Mucosa of descending colon (tissue), 3 donors: Measurements from ENCODE around the gene GIPC2. TPM values are rescaled to one million over a fixed set of nuclear protein-coding genes. Genes with fewer than 3 reads are reported as not detected.

Experiments used
- ATAC-seq: fragments of 200-7000 bp; cut with Tn5 transposase; one replicate; pipeline ENCODE4 v1.9.1; 2020; ENCODE audit warnings: mild to moderate bottlenecking, moderate library complexity
- DNase-seq, 3 donors: peaks; one replicate each; pipeline ENCODE4 v3.0.0-alpha.2; 2020
- H3K36me3 ChIP-seq: fragments of 200-600 bp; one replicate; pipeline ENCODE4 v1.8.0; 2021; ENCODE audit warnings: low read depth, mild to moderate bottlenecking
- H3K4me1 ChIP-seq: fragments of 200-600 bp; one replicate; pipeline ENCODE4 v1.8.0; 2021; ENCODE audit warnings: low read depth, mild to moderate bottlenecking
- H3K4me3 ChIP-seq: fragments of 200-600 bp; one replicate; pipeline ENCODE4 v1.8.0; 2021; ENCODE audit warnings: mild to moderate bottlenecking
- H3K9me3 ChIP-seq: fragments of 200-600 bp; one replicate; pipeline ENCODE4 v1.8.0; 2021; ENCODE audit warnings: mild to moderate bottlenecking
- CTCF ChIP-seq: fragments of 200-600 bp; IDR thresholded peaks from one replicate; pipeline ENCODE4 v1.8.0; 2022; ENCODE audit warnings: antibody characterized with exemption, mild to moderate bottlenecking
- intact Hi-C, 2 donors: fragments of 100-400 bp; cut with DNase I in 1 of 2; cut with micrococcal nuclease in 1 of 2; formaldehyde crosslinking; loops; one replicate each; pipeline versions ENCODE4 v1.11.0 to v1.11.1; 2022; cut with DNase I, micrococcal nuclease
- total RNA-seq, 3 donors: library from RNA; stranded (reverse); fragmentation: NEBNext Ultra II Directional in 2 of 3; extraction: Animal tissue kit (Norgen Biotek cat#: 25700) in 2 of 3; gene quantifications; one replicate each; pipeline versions ENCODE4 v1.2.1 to v1.2.4, GENCODE V29; 2021 to 2023
- donor health status: DM: no; HTN: no; CAD: no; lungs with moderate emphysema.
- donor health status: DM: no; HTN: no; CAD: no.
- donor health status: DM: no; HTN: yes; CAD: no.

Gene GIPC2
- total RNA-seq, 3 donors from 2014 or later, result 12.8 to 34.7 (median 27.9) TPM

GRCh38 chr1:78143152-78143551 is 97.4 kb downstream of the GIPC2 start:
- Histone ChIP-seq H3K4me1 (peaks cover 2% of the 10 kb centered on the region), H3K4me3 (no peak overlapping the region), H3K36me3 (no peaks in the 10 kb centered on the region), H3K9me3 (no peaks in the 10 kb centered on the region)
- DNase-seq, result no peak
- ATAC-seq, result peak; percentile 67
- TF ChIP-seq CTCF, result no peak
- intact Hi-C loops, result loop anchor here (10.0 kb wide), 1 partner anchor 532 kb away; no protein-coding TSS in a partner anchor

GRCh38 chr1:78143673-78144072 is 97.9 kb downstream of the GIPC2 start:
- intact Hi-C loops, result loop anchor here (2.0 to 10.0 kb wide), 2 partner anchors 463 to 531 kb away; no protein-coding TSS in a partner anchor

GRCh38 chr1:78145105-78145580 is 99.4 kb downstream of the GIPC2 start:
- no peaks in the 10 kb centered on the region for H3K36me3 ChIP-seq
- intact Hi-C loops, result loop anchor here (2.0 to 10.0 kb wide), 2 partner anchors 462 to 530 kb away; no protein-coding TSS in a partner anchor
- peak; percentile 71 for TF ChIP-seq CTCF
- peaks cover 2% of the 10 kb centered on the region for H3K4me1 ChIP-seq
- H3K4me3 ChIP-seq, result no peak overlapping the region
- ATAC-seq (peak; percentile 77), DNase-seq (peak in 2 of 3 donors; percentile 57 to 81)
- no peaks in the 10 kb centered on the region for H3K9me3 ChIP-seq

More at GRCh38 chr1:78143673-78144072, 97.9 kb downstream of the GIPC2 start:
- no peak for TF ChIP-seq CTCF
- DNase-seq, result no peak
- Histone ChIP-seq H3K36me3 (no peaks in the 10 kb centered on the region), H3K9me3 (no peaks in the 10 kb centered on the region), H3K4me3 (no peak overlapping the region), H3K4me1 (peaks cover 2% of the 10 kb centered on the region)
- ATAC-seq, result no peak

GRCh38 chr1:78146205-78146771 is 100.5 kb downstream of the GIPC2 start:
- Histone ChIP-seq H3K36me3 (no peaks in the 10 kb centered on the region), H3K4me3 (no peak overlapping the region), H3K9me3 (no peaks in the 10 kb centered on the region), H3K4me1 (peaks cover 2% of the 10 kb centered on the region)
- DNase-seq (no peak), ATAC-seq (no peak)
- no peak for TF ChIP-seq CTCF
- intact Hi-C loops, result loop anchor here (10.0 kb wide), 1 partner anchor 529 kb away; no protein-coding TSS in a partner anchor

- TF ChIP-seq CTCF, result no peak
- no peak overlapping the region for H3K4me3 ChIP-seq
- intact Hi-C loops, result loop anchor here (10.0 kb wide), 1 partner anchor 528 kb away; no protein-coding TSS in a partner anchor
- peaks cover 2% of the 10 kb centered on the region for H3K4me1 ChIP-seq
- ATAC-seq, result no peak
- H3K9me3 ChIP-seq, result no peaks in the 10 kb centered on the region
- no peak for DNase-seq
- no peaks in the 10 kb centered on the region for H3K36me3 ChIP-seq
Measured at GRCh38 chr1:78147031-78147430, 101.3 kb downstream of the GIPC2 start.
